ENCODE measurements around the gene GOLGA7B. TPM values are rescaled to one million over a fixed set of nuclear protein-coding genes. Genes with fewer than 3 reads are reported as not detected.

GOLGA7B gene
- polyA plus RNA-seq, 1 of the 3 experiments (the other 2 are of a cell fraction): 0.03 TPM

DNA sequence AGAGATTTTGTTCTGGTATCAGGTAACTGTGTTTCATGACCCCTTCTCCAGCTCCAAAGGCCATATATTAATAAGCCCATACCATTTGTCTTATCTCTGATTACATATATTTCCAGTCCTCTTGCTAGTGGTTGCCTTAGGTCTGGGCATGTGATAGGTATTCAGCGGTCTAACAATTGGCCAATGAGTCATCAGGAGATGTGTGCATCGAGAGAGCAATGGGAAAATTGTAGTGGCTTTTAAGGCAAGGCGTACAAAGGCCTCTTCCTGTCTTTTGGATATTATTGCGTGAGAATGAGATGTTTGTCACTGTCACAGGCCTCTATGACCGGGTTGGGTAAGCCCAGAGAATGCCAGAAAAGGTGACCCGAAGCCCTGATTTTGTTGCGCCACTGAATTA, 39.2 kb upstream of the GOLGA7B start:
- no peak for DNase-seq
- CTCF ChIA-PET: interaction anchor here (1.1 to 5.6 kb wide), 2 partner anchors 18 to 59 kb away, joined by 3 to 31 read pairs; no protein-coding TSS in a partner anchor
- Histone ChIP-seq H3K9me2 (no peaks in the 10 kb centered on the region), H3K27ac (ENCODE audit: low read depth in 2 of 2, low read length in 1 of 2) (no peak overlapping the region), H2AFZ (ENCODE audit: low read depth) (no peak overlapping the region), H4K20me1 (ENCODE audit: insufficient read depth) (no peaks in the 10 kb centered on the region; the same call in 1 of the 2 replicates), H3K4me3 (ENCODE audit: low read depth in 2 of 2, low read length in 1 of 2) (no peak overlapping the region), H3F3A (replicated peaks; ENCODE audit: insufficient read depth) (no peaks in the 10 kb centered on the region), H3K27me3 (ENCODE audit: insufficient read depth) (peaks cover 13% of the 10 kb centered on the region; the same call in 1 of the 2 replicates), H3K9me3 (no peaks in the 10 kb centered on the region), H3K36me3 (replicated peaks in 1 of 2; ENCODE audit: control insufficient read depth in 1 of 2, insufficient read depth in 2 of 2, low read length in 1 of 2) (no peaks in the 10 kb centered on the region), H3K4me2 (no peak overlapping the region), H3K79me2 (ENCODE audit: insufficient read depth) (no peaks in the 10 kb centered on the region), H3K9ac (no peak overlapping the region), H3K4me1 (ENCODE audit: control insufficient read depth in 1 of 2, insufficient read depth in 2 of 2, low read depth in 1 of 2, low read length in 1 of 2) (no peaks in the 10 kb centered on the region)
- TF ChIP-seq FOSL2 (IDR thresholded peaks at IDR 0.05; ENCODE audit: borderline replicate concordance, low read depth) (peak; percentile 5; the same call in 1 of the 2 replicates), TAF1 (IDR thresholded peaks at IDR 0.05; ENCODE audit: borderline replicate concordance, low read depth, low read length) (no peak)
- 56% methylated on average over 7 of the region's 7 CpGs for WGBS (ENCODE audit: low lambda C conversion rate)
- POLR2A ChIA-PET: no interaction called here

GRCh38 chr10:97811958-97812357, 37.7 kb upstream of the GOLGA7B start:
- no peak for TF ChIP-seq RXRA (IDR thresholded peaks at IDR 0.05; ENCODE audit: borderline replicate concordance, low read depth)
- no peak for TF ChIP-seq YY1 (IDR thresholded peaks at IDR 0.05; ENCODE audit: low read depth)
- TF ChIP-seq MXI1 (IDR thresholded peaks at IDR 0.05; ENCODE audit: low read depth, low read length): no peak
- TF ChIP-seq, protein P1, sequence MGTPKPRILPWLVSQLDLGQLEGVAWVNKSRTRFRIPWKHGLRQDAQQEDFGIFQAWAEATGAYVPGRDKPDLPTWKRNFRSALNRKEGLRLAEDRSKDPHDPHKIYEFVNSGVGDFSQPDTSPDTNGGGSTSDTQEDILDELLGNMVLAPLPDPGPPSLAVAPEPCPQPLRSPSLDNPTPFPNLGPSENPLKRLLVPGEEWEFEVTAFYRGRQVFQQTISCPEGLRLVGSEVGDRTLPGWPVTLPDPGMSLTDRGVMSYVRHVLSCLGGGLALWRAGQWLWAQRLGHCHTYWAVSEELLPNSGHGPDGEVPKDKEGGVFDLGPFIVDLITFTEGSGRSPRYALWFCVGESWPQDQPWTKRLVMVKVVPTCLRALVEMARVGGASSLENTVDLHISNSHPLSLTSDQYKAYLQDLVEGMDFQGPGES (IDR thresholded peaks at IDR 0.05; ENCODE audit: low read depth, low read length): no peak
- TF ChIP-seq JUND (IDR thresholded peaks at IDR 0.05): no peak
- no peak for TF ChIP-seq USF1 (IDR thresholded peaks at IDR 0.05; ENCODE audit: borderline replicate concordance, low read depth)
- Histone ChIP-seq H3K79me2 (ENCODE audit: insufficient read depth) (no peaks in the 10 kb centered on the region), H3K27ac (ENCODE audit: low read depth in 2 of 2, low read length in 1 of 2) (no peak overlapping the region), H4K20me1 (ENCODE audit: insufficient read depth) (no peaks in the 10 kb centered on the region; the same call in 1 of the 2 replicates), H3K27me3 (ENCODE audit: insufficient read depth) (peaks cover 13% of the 10 kb centered on the region; the same call in 1 of the 2 replicates), H3K4me1 (ENCODE audit: control insufficient read depth in 1 of 2, insufficient read depth in 2 of 2, low read depth in 1 of 2, low read length in 1 of 2) (no peaks in the 10 kb centered on the region), H3K4me2 (no peak overlapping the region), H3K9me2 (no peaks in the 10 kb centered on the region), H3K36me3 (replicated peaks in 1 of 2; ENCODE audit: control insufficient read depth in 1 of 2, insufficient read depth in 2 of 2, low read length in 1 of 2) (no peaks in the 10 kb centered on the region), H3K4me3 (ENCODE audit: low read depth in 2 of 2, low read length in 1 of 2) (no peak overlapping the region), H2AFZ (ENCODE audit: low read depth) (no peak overlapping the region), H3F3A (replicated peaks; ENCODE audit: insufficient read depth) (no peaks in the 10 kb centered on the region), H3K9me3 (no peaks in the 10 kb centered on the region), H3K9ac (no peak overlapping the region)
- 63% methylated on average over 3 of the region's 3 CpGs for WGBS (ENCODE audit: low lambda C conversion rate)
- ChIA-PET POLR2A (no interaction called here), CTCF (interaction anchor here (5.6 kb wide), 1 partner anchor 20 kb away, joined by 31 read pairs; no protein-coding TSS in a partner anchor)
- DNase-seq: no peak

GRCh38 chr10:97812696-97813095, 36.9 kb upstream of the GOLGA7B start:
- TF ChIP-seq ELF1 (IDR thresholded peaks at IDR 0.05): no peak
- Histone ChIP-seq H3K36me3 (replicated peaks in 1 of 2; ENCODE audit: control insufficient read depth in 1 of 2, insufficient read depth in 2 of 2, low read length in 1 of 2) (no peaks in the 10 kb centered on the region), H3K4me2 (0 out of 2 replicates have a peak overlapping the region, but pooled peaks have one; percentile 7), H3K27ac (ENCODE audit: low read depth in 2 of 2, low read length in 1 of 2) (no peak overlapping the region), H3F3A (replicated peaks; ENCODE audit: insufficient read depth) (no peaks in the 10 kb centered on the region), H4K20me1 (ENCODE audit: insufficient read depth) (no peaks in the 10 kb centered on the region; the same call in 1 of the 2 replicates), H3K9me2 (no peaks in the 10 kb centered on the region), H3K79me2 (ENCODE audit: insufficient read depth) (no peaks in the 10 kb centered on the region), H2AFZ (ENCODE audit: low read depth) (no peak overlapping the region), H3K9me3 (no peaks in the 10 kb centered on the region), H3K27me3 (ENCODE audit: insufficient read depth) (peaks cover 13% of the 10 kb centered on the region; the same call in 1 of the 2 replicates), H3K4me3 (ENCODE audit: low read depth in 2 of 2, low read length in 1 of 2) (no peak overlapping the region), H3K4me1 (ENCODE audit: control insufficient read depth in 1 of 2, insufficient read depth in 2 of 2, low read depth in 1 of 2, low read length in 1 of 2) (no peaks in the 10 kb centered on the region), H3K9ac (no peak overlapping the region)
- 47% methylated on average over 8 of the region's 8 CpGs for WGBS (ENCODE audit: low lambda C conversion rate)
- ChIA-PET POLR2A (no interaction called here), CTCF (interaction anchor here (5.6 kb wide), 1 partner anchor 21 kb away, joined by 31 read pairs; no protein-coding TSS in a partner anchor)
- no peak for DNase-seq

Measured in SK-N-SH (cell line).